ENCODE results near the gene SLC11A2.

GRCh38 chr12:51067771-51068170 is 41.6 kb upstream of the SLC11A2 start:
- TF ChIP-seq CTCF (IDR thresholded peaks at IDR 0.05; ENCODE audit: low read length), result no peak
- TF ChIP-seq EZH2 (IDR thresholded peaks at IDR 0.05; ENCODE audit: borderline replicate concordance, low read length), result no peak
